WTC11 (cell line): Measurements from ENCODE around the gene PHC3. TPM values are rescaled to one million over a fixed set of nuclear protein-coding genes. Genes with fewer than 3 reads are reported as not detected.

ENCODE experiments used
- ELF4 ChIP-seq: sonication (generic); formaldehyde crosslinking; IDR thresholded peaks from 2 replicates; pipeline ENCODE4 v1.8.1; 2022; ENCODE audit warnings: low read depth, mild to moderate bottlenecking, moderate library complexity, missing genetic modification reagents
- ESRRA ChIP-seq: sonication (generic); formaldehyde crosslinking; IDR thresholded peaks from 2 replicates; pipeline ENCODE4 v1.8.1; 2022; ENCODE audit warnings: mild to moderate bottlenecking, missing genetic modification reagents, borderline replicate concordance
- ETV6 ChIP-seq: sonication (generic); formaldehyde crosslinking; IDR thresholded peaks from 2 replicates; pipeline ENCODE4 v1.8.1; 2022; ENCODE audit warnings: mild to moderate bottlenecking, missing genetic modification reagents
- GRHL2 ChIP-seq: fragments of 250-450 bp; sonication (Bioruptor Pico); IDR thresholded peaks from 2 replicates; pipeline ENCODE4 v1.8.0; 2022; ENCODE audit warnings: mild to moderate bottlenecking, moderate library complexity; ENCODE audit not compliant: insufficient replicate concordance, severe bottlenecking
- GTF2I ChIP-seq: fragments of 250-450 bp; sonication (Bioruptor Pico); conservative IDR thresholded peaks from 2 replicates; pipeline ENCODE4 v1.4.0; 2021; ENCODE audit warnings: mild to moderate bottlenecking
- KAT7 ChIP-seq: sonication (generic); formaldehyde crosslinking; IDR thresholded peaks from 2 replicates; pipeline ENCODE4 v1.8.1; 2023; ENCODE audit warnings: missing genetic modification reagents, mild to moderate bottlenecking, borderline replicate concordance
- NFATC4 ChIP-seq: fragments of 250-450 bp; sonication (Bioruptor Pico); IDR thresholded peaks from 2 replicates; pipeline ENCODE4 v1.9.0; 2021; ENCODE audit warnings: mild to moderate bottlenecking
- NR2C2 ChIP-seq: sonication (generic); formaldehyde crosslinking; IDR thresholded peaks from 2 replicates; pipeline ENCODE4 v1.8.0; 2022; ENCODE audit warnings: mild to moderate bottlenecking, missing genetic modification reagents
- OVOL2 ChIP-seq: fragments of 250-450 bp; sonication (Bioruptor Pico); IDR thresholded peaks from 2 replicates; pipeline ENCODE4 v1.9.0; 2021; ENCODE audit warnings: mild to moderate bottlenecking, borderline replicate concordance
- SP1 ChIP-seq: sonication (generic); formaldehyde crosslinking; conservative IDR thresholded peaks from 2 replicates; pipeline ENCODE4 v1.8.1; 2022; ENCODE audit warnings: missing genetic modification reagents
- ZBTB21 ChIP-seq: sonication (generic); formaldehyde crosslinking; IDR thresholded peaks from 2 replicates; pipeline ENCODE4 v1.8.1; 2023; ENCODE audit warnings: mild to moderate bottlenecking, missing genetic modification reagents, borderline replicate concordance
- ZNF219 ChIP-seq: sonication (generic); formaldehyde crosslinking; IDR thresholded peaks from 2 replicates; pipeline ENCODE4 v1.8.0; 2023; ENCODE audit warnings: missing genetic modification reagents, mild to moderate bottlenecking, borderline replicate concordance
- ZNF232 ChIP-seq: sonication (generic); formaldehyde crosslinking; IDR thresholded peaks from 2 replicates; pipeline ENCODE4 v1.8.0; 2022; ENCODE audit warnings: mild to moderate bottlenecking, missing genetic modification reagents
- ZNF263 ChIP-seq: sonication (generic); formaldehyde crosslinking; IDR thresholded peaks from 2 replicates; pipeline ENCODE4 v1.8.1; 2022; ENCODE audit warnings: low read depth, mild to moderate bottlenecking, moderate library complexity, missing genetic modification reagents
- ZNF317 ChIP-seq: sonication (generic); formaldehyde crosslinking; IDR thresholded peaks from 2 replicates; pipeline ENCODE4 v1.8.1; 2023; ENCODE audit warnings: low read depth, mild to moderate bottlenecking, moderate library complexity, missing genetic modification reagents, borderline replicate concordance
- ZNF416 ChIP-seq: fragments of 250-450 bp; sonication (Bioruptor Pico); IDR thresholded peaks from 2 replicates; pipeline ENCODE4 v1.9.0; 2021; ENCODE audit warnings: mild to moderate bottlenecking, inconsistent platforms
- ZNF423 ChIP-seq: fragments of 250-450 bp; sonication (Bioruptor Pico); IDR thresholded peaks from 2 replicates; pipeline ENCODE4 v2.1.2; 2022; ENCODE audit warnings: mild to moderate bottlenecking, moderate library complexity
- total RNA-seq: library from RNA; stranded (reverse); gene quantifications from 3 replicates; pipeline ENCODE4 v1.2.3, GENCODE V29; 2021
- TF ChIP-seq, protein P1 (sequence below): fragments of 250-450 bp; sonication (Bioruptor Pico); IDR thresholded peaks from 2 replicates; pipeline ENCODE4 v1.9.0; 2021; ENCODE audit warnings: mild to moderate bottlenecking
- TF ChIP-seq, protein P2 (sequence below): fragments of 250-450 bp; sonication (Bioruptor Pico); IDR thresholded peaks from 2 replicates; pipeline ENCODE4 v1.8.0; 2021; ENCODE audit warnings: mild to moderate bottlenecking
- TF ChIP-seq, protein P3 (sequence below): sonication (generic); formaldehyde crosslinking; IDR thresholded peaks from 2 replicates; pipeline ENCODE4 v1.8.1; 2022; ENCODE audit warnings: missing genetic modification reagents, borderline replicate concordance
- TF ChIP-seq, protein P4 (sequence below): sonication (generic); formaldehyde crosslinking; IDR thresholded peaks from 2 replicates; pipeline ENCODE4 v1.8.1; 2023; ENCODE audit warnings: mild to moderate bottlenecking, missing genetic modification reagents, moderate library complexity
- TF ChIP-seq, protein P5 (sequence below): sonication (generic); formaldehyde crosslinking; IDR thresholded peaks from 2 replicates; pipeline ENCODE4 v1.8.0; 2022; ENCODE audit warnings: mild to moderate bottlenecking, missing genetic modification reagents
- TF ChIP-seq, protein P6 (sequence below): sonication (generic); formaldehyde crosslinking; IDR thresholded peaks from 2 replicates; pipeline ENCODE4 v1.8.1; 2023; ENCODE audit warnings: mild to moderate bottlenecking, missing genetic modification reagents, moderate library complexity
- TF ChIP-seq, protein P7 (sequence below): fragments of 250-450 bp; sonication (Bioruptor Pico); IDR thresholded peaks from 2 replicates; pipeline ENCODE4 v1.9.0; 2021; ENCODE audit warnings: mild to moderate bottlenecking
- TF ChIP-seq, protein P8 (sequence below): sonication (generic); formaldehyde crosslinking; conservative IDR thresholded peaks from 2 replicates; pipeline ENCODE4 v1.8.1; 2023; ENCODE audit warnings: mild to moderate bottlenecking, low read depth, missing genetic modification reagents, moderate library complexity

Gene PHC3
- total RNA-seq, 1 experiment from 2014 or later: 27.8 TPM

DNA sequence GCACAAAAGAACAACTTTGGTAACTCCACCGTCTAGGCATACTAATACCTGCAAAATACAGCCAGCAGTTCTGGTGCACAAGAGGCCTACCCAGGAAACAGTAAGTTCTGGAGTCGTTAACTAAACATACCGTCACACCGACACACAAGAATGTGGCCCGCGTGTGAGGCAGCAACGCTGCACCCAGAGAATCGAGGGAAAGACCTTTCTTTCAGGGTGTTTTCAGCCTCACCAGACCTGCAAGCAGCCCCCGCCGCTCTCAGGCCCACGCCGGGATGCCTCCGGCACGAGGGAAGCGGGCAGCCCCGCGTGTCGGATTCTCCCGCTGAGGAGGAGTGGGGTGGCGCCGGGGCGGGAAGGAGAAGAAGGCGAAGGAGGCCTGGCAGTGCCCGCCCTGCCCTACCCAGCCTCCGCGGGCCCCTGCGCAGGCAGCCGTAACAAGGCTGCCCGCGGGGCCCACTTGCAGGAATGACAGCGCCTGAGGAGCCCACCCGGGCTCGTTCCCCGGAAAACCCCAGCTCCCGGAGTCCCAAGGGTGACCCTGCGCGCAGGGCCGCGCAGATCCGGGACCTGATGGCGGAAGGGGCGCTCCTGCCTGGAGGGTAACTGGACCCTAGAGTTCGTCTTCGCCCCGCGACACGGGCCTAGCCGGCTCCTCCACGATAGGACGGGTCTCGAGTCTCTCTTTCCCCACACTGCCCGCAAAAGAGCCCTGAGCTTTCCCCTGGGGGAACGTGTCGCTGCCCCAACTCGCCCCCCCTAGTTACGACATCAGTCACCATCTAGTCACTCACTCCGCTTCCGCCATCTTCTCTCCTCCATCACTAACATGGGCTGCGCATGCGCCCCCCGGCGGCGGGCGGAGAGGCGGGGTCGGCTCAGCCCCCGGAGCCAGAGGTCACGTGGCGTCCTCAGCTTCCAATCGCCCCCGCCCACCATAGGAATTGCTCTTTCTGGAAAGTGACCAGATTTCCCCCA lies at the start of gene PHC3 (continued):
- TF ChIP-seq, protein P1, sequence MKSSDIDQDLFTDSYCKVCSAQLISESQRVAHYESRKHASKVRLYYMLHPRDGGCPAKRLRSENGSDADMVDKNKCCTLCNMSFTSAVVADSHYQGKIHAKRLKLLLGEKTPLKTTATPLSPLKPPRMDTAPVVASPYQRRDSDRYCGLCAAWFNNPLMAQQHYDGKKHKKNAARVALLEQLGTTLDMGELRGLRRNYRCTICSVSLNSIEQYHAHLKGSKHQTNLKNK (CRISPR knock-in tag): no peak
- TF ChIP-seq OVOL2 (CRISPR knock-in tag): no peak
- TF ChIP-seq, protein P2, sequence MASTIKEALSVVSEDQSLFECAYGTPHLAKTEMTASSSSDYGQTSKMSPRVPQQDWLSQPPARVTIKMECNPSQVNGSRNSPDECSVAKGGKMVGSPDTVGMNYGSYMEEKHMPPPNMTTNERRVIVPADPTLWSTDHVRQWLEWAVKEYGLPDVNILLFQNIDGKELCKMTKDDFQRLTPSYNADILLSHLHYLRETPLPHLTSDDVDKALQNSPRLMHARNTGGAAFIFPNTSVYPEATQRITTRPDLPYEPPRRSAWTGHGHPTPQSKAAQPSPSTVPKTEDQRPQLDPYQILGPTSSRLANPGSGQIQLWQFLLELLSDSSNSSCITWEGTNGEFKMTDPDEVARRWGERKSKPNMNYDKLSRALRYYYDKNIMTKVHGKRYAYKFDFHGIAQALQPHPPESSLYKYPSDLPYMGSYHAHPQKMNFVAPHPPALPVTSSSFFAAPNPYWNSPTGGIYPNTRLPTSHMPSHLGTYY (CRISPR knock-in tag): no peak
- TF ChIP-seq, protein P3, sequence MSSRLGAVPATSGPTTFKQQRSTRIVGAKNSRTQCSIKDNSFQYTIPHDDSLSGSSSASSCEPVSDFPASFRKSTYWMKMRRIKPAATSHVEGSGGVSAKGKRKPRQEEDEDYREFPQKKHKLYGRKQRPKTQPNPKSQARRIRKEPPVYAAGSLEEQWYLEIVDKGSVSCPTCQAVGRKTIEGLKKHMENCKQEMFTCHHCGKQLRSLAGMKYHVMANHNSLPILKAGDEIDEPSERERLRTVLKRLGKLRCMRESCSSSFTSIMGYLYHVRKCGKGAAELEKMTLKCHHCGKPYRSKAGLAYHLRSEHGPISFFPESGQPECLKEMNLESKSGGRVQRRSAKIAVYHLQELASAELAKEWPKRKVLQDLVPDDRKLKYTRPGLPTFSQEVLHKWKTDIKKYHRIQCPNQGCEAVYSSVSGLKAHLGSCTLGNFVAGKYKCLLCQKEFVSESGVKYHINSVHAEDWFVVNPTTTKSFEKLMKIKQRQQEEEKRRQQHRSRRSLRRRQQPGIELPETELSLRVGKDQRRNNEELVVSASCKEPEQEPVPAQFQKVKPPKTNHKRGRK (CRISPR knock-in tag): no peak
- no peak for TF ChIP-seq NR2C2 (CRISPR knock-in tag)
- TF ChIP-seq, protein P4, sequence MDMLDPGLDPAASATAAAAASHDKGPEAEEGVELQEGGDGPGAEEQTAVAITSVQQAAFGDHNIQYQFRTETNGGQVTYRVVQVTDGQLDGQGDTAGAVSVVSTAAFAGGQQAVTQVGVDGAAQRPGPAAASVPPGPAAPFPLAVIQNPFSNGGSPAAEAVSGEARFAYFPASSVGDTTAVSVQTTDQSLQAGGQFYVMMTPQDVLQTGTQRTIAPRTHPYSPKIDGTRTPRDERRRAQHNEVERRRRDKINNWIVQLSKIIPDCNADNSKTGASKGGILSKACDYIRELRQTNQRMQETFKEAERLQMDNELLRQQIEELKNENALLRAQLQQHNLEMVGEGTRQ (CRISPR knock-in tag): peak; percentile 97
- 0 out of 2 replicates have a peak, but pooled peaks have one; percentile 34 for TF ChIP-seq ZNF232 (CRISPR knock-in tag)
- no peak for TF ChIP-seq GRHL2 (CRISPR knock-in tag)
- no peak for TF ChIP-seq ELF4 (CRISPR knock-in tag)
- TF ChIP-seq KAT7 (CRISPR knock-in tag): no peak
- TF ChIP-seq, protein P5, sequence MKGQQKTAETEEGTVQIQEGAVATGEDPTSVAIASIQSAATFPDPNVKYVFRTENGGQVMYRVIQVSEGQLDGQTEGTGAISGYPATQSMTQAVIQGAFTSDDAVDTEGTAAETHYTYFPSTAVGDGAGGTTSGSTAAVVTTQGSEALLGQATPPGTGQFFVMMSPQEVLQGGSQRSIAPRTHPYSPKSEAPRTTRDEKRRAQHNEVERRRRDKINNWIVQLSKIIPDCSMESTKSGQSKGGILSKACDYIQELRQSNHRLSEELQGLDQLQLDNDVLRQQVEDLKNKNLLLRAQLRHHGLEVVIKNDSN (CRISPR knock-in tag): peak; percentile 97
- no peak for TF ChIP-seq ZNF416 (CRISPR knock-in tag)
- no peak for TF ChIP-seq ZBTB21 (CRISPR knock-in tag)
- TF ChIP-seq, protein P6, sequence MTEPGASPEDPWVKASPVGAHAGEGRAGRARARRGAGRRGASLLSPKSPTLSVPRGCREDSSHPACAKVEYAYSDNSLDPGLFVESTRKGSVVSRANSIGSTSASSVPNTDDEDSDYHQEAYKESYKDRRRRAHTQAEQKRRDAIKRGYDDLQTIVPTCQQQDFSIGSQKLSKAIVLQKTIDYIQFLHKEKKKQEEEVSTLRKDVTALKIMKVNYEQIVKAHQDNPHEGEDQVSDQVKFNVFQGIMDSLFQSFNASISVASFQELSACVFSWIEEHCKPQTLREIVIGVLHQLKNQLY (CRISPR knock-in tag): no peak
- TF ChIP-seq ESRRA (CRISPR knock-in tag): no peak
- no peak for TF ChIP-seq NFATC4
- TF ChIP-seq, protein P7, sequence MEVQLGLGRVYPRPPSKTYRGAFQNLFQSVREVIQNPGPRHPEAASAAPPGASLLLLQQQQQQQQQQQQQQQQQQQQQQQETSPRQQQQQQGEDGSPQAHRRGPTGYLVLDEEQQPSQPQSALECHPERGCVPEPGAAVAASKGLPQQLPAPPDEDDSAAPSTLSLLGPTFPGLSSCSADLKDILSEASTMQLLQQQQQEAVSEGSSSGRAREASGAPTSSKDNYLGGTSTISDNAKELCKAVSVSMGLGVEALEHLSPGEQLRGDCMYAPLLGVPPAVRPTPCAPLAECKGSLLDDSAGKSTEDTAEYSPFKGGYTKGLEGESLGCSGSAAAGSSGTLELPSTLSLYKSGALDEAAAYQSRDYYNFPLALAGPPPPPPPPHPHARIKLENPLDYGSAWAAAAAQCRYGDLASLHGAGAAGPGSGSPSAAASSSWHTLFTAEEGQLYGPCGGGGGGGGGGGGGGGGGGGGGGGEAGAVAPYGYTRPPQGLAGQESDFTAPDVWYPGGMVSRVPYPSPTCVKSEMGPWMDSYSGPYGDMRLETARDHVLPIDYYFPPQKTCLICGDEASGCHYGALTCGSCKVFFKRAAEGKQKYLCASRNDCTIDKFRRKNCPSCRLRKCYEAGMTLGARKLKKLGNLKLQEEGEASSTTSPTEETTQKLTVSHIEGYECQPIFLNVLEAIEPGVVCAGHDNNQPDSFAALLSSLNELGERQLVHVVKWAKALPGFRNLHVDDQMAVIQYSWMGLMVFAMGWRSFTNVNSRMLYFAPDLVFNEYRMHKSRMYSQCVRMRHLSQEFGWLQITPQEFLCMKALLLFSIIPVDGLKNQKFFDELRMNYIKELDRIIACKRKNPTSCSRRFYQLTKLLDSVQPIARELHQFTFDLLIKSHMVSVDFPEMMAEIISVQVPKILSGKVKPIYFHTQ (CRISPR knock-in tag): no peak
- no peak for TF ChIP-seq ZNF423 (CRISPR knock-in tag)
- TF ChIP-seq ZNF263 (CRISPR knock-in tag): no peak
- TF ChIP-seq GTF2I: no peak
- no peak for TF ChIP-seq ZNF219 (CRISPR knock-in tag)
- TF ChIP-seq, protein P8, sequence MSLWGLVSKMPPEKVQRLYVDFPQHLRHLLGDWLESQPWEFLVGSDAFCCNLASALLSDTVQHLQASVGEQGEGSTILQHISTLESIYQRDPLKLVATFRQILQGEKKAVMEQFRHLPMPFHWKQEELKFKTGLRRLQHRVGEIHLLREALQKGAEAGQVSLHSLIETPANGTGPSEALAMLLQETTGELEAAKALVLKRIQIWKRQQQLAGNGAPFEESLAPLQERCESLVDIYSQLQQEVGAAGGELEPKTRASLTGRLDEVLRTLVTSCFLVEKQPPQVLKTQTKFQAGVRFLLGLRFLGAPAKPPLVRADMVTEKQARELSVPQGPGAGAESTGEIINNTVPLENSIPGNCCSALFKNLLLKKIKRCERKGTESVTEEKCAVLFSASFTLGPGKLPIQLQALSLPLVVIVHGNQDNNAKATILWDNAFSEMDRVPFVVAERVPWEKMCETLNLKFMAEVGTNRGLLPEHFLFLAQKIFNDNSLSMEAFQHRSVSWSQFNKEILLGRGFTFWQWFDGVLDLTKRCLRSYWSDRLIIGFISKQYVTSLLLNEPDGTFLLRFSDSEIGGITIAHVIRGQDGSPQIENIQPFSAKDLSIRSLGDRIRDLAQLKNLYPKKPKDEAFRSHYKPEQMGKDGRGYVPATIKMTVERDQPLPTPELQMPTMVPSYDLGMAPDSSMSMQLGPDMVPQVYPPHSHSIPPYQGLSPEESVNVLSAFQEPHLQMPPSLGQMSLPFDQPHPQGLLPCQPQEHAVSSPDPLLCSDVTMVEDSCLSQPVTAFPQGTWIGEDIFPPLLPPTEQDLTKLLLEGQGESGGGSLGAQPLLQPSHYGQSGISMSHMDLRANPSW (CRISPR knock-in tag): no peak
- no peak; the same call in 1 of the 2 replicates for TF ChIP-seq SP1 (CRISPR knock-in tag)
- no peak for TF ChIP-seq ZNF317 (CRISPR knock-in tag)
- peak; percentile 66; the same call in 1 of the 2 replicates for TF ChIP-seq ETV6
- TF ChIP-seq, all 79 proteins: peak for 11
